ENCODE results near the gene RNPS1. TPM values are rescaled to one million over a fixed set of nuclear protein-coding genes. Genes with fewer than 3 reads are reported as not detected.
A peak's percentile ranks its signal among the peaks of the same experiment; 100 is the strongest.

RNPS1 gene
- total and polyA plus RNA-seq, 9 of the 15 experiments (the other 6 are each of a cell fraction or from before 2014, with no cell fraction given) = 44.9 to 338 (median 202) TPM

- TF ChIP-seq ID3 (CRISPR knock-in tag; IDR thresholded peaks at IDR 0.05) = no peak
- peak; percentile 58; the same call in 1 of the 2 replicates for TF ChIP-seq ID3 (tag; IDR thresholded peaks at IDR 0.05)
- no peak for TF ChIP-seq SMARCB1 (IDR thresholded peaks at IDR 0.05; ENCODE audit: insufficient read length, low read depth)
- no peak for TF ChIP-seq ARID2 (IDR thresholded peaks at IDR 0.05)
- TF ChIP-seq FOXA3 (CRISPR knock-in tag; conservative IDR thresholded peaks at IDR 0.05 in 1 of 2, IDR thresholded peaks at IDR 0.05 in 1 of 2) = 0 out of 4 replicates have a peak, but pooled peaks of 1 of the 2 experiments have one; percentile 38
- TF ChIP-seq RAD21 (CRISPR knock-in tag; conservative IDR thresholded peaks at IDR 0.05 in 1 of 2, IDR thresholded peaks at IDR 0.05 in 1 of 2) = no peak
- TF ChIP-seq GATA2 (CRISPR knock-in tag; IDR thresholded peaks at IDR 0.05) = no peak
- TF ChIP-seq, protein P1, sequence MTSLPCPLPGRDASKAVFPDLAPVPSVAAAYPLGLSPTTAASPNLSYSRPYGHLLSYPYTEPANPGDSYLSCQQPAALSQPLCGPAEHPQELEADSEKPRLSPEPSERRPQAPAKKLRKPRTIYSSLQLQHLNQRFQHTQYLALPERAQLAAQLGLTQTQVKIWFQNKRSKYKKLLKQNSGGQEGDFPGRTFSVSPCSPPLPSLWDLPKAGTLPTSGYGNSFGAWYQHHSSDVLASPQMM (CRISPR knock-in tag; IDR thresholded peaks at IDR 0.05) = no peak
- no peak for TF ChIP-seq SMARCA5 (IDR thresholded peaks at IDR 0.05)
- no peak for TF ChIP-seq SETDB1 (IDR thresholded peaks at IDR 0.05; ENCODE audit: low read length)
- no peak for TF ChIP-seq SMARCC2 (IDR thresholded peaks at IDR 0.05; ENCODE audit: low read depth)
- no peak for TF ChIP-seq MYBL2 (IDR thresholded peaks at IDR 0.05; ENCODE audit: low read depth)
- 0 out of 2 replicates have a peak, but pooled peaks have one; percentile 13 for TF ChIP-seq MYBL2 (CRISPR knock-in tag; IDR thresholded peaks at IDR 0.05; ENCODE audit: borderline replicate concordance)
- TF ChIP-seq POLR3G (IDR thresholded peaks at IDR 0.05; ENCODE audit: extremely low read depth, insufficient read length, insufficient replicate concordance) = no peak
- no peak for TF ChIP-seq TAL1 (IDR thresholded peaks at IDR 0.05)
- TF ChIP-seq GABPB1 (CRISPR knock-in tag; IDR thresholded peaks at IDR 0.05) = peak; percentile 77; the same call in 1 of the 2 replicates
- no peak; the same call in none of the 2 replicates for TF ChIP-seq HMGXB4 (CRISPR knock-in tag; IDR thresholded peaks at IDR 0.05)
- TF ChIP-seq ERF (CRISPR knock-in tag; IDR thresholded peaks at IDR 0.05) = peak; percentile 51; the same call in 1 of the 2 replicates
- peak in 1 of 2 experiments; percentile 29; a peak in 1 of 4 replicates for TF ChIP-seq SIX5 (IDR thresholded peaks at IDR 0.05; ENCODE audit: borderline replicate concordance in 1 of 2, insufficient read depth in 1 of 2, low read depth in 1 of 2, low read length in 2 of 2)
- TF ChIP-seq ZBTB43 (CRISPR knock-in tag; IDR thresholded peaks at IDR 0.05) = peak; percentile 25; the same call in 1 of the 2 replicates
- no peak for TF ChIP-seq RUNX1 (IDR thresholded peaks at IDR 0.05; ENCODE audit: low read depth)
- peak; percentile 99 for TF ChIP-seq RB1 (IDR thresholded peaks at IDR 0.05; ENCODE audit: low read depth)
- TF ChIP-seq ZNF655 (CRISPR knock-in tag; IDR thresholded peaks at IDR 0.05) = no peak
Observed at GRCh38 chr16:2267913-2268666, at the start of gene RNPS1 (continued).

Measured in K562 (cell line).